ENCODE results near the gene PLCL1.

GRCh38 chr2:197925976-197926375 is 121.6 kb downstream of the PLCL1 start:
- TF ChIP-seq CTCF (IDR thresholded peaks at IDR 0.05) = no peak
- TF ChIP-seq POLR2A (IDR thresholded peaks at IDR 0.05) = no peak

All from lower leg skin (tissue), 3 donors.